ENCODE data around the gene WNK1. TPM values are rescaled to one million over a fixed set of nuclear protein-coding genes. Genes with fewer than 3 reads are reported as not detected.
"Not testable (repeated sequence)": the region's sequence is repeated elsewhere in the genome, so short reads cannot be mapped to it uniquely, and the experiment has no call there.

WNK1 gene
- total RNA-seq: 170 TPM

DNA sequence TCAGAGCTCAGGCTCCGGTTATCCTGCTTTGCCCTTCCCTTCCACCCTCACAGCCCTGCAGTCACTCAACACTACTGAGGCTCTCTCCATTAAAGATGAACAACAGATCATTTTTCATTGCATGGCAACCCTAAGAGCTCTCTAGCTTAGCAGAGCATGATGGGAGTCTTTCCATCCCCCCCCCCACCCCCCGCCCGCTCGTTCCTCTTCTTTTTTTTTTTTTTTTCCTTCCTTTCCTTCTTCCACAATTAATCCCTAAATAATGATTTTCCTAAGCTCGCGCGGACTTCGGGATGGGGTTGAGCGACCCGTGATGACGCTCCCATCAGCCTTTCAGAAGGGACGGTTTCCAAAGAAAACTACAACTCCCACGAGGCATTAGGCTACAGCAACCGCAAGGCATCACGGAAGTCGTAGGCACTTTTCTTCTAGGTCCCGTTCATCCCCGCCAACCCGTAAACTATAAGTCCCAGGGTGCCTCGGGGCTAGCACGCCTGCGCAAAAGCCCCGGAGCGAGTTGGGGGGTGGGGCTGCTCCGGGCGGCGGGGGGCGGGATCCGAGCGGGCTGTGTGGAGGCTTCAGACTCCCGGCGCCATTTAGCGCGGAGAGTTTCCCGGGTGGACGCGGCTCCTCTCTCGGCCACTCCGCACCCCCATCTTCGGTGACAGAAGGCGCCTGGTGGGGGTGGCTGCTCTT, at the start of gene WNK1:
Gene WNK1 (plus strand): TSS at position 581 of the 696 bp plus-strand sequence. CDS start 987 bp downstream, outside the sequence.
- DNase-seq (ENCODE audit: low spot score): peak; percentile 97

DNA sequence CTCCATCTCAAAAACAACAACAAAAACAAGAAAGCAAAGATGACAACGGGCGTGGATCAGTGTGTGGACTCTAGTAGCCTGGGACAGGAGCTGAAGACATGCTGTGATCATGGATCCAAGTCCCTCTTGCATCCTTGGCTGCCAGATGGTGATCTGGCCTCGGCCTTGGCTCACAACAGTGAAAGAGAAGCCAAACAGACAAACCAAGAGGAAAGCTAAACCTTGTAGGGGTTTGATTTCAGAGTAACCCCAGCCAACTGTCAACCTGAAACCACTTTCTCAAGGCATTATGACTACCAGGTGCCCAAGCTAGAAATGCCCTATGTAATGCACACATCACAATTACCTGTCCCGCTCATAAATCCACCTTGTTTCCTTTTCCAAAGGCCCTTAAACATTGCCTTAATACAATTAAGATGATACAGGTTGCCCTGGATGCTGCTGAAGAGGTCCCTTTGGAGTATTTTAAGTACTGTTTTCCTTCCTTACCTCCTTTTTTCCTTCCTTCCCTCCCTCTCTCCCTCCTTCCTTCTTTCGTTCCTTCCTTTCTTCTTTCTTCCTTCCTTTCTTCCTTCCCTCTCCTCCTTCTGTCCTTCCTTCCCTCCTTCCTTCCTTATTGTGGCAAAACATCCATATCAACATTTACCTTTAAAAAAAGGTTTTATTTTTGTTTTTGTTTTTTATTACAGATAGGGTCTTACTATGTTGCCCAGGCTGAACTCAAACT, 47.7 kb upstream of the WNK1 start:
- DNase-seq (ENCODE audit: low spot score): no peak

- not testable (repeated sequence) for DNase-seq (ENCODE audit: low spot score)
These were observed 44.3 kb upstream of the WNK1 start for GRCh38 chr12:708084-708483.

GRCh38 chr12:709455-710020, 42.8 kb upstream of the WNK1 start:
- no peak for DNase-seq (ENCODE audit: low spot score)

- no peak for DNase-seq (ENCODE audit: low spot score)
These were observed 40.1 kb upstream of the WNK1 start for GRCh38 chr12:712172-712863.

GRCh38 chr12:713281-713875, 39.0 kb upstream of the WNK1 start:
- DNase-seq (ENCODE audit: low spot score): no peak

DNA sequence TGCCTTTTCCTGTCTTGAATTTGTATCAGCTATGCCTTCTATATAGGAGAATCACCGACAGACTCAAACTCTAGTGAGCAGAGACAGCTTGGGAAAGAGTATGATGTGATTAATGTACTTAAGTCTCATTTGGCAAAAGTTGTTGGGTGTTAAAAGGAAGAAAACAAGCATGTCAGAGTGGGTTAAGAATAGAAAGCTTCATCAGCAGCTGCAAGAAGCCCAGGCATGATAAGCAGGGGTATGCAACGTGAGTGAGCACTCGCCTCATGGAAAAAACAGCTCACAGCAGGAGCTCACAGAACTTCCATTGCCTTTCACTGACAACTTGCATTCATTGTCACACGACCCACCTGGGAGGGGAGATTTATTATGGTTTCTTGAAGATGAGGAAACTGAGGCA, 35.9 kb upstream of the WNK1 start:
- DNase-seq (ENCODE audit: low spot score): no peak

DNA sequence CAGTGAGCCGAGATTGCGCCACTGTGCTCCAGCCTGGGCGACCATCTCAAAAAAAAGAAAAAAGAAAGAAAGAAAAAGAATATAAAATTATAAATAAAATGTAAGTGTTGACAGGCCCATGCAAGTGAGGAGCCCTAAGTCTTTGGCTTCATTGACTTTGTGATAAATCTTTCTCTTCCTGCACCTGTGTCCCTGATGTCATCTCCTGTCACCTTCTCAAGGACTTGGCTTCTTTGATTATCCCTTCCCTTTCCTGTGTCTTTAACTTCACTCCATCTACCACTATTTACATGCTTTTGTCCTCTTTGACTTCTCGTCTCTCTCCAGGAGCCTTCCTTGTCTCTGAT, 33.6 kb upstream of the WNK1 start:
- no peak for DNase-seq (ENCODE audit: low spot score)

GRCh38 chr12:720231-720941, 32.0 kb upstream of the WNK1 start:
- DNase-seq (ENCODE audit: low spot score): no peak

DNA sequence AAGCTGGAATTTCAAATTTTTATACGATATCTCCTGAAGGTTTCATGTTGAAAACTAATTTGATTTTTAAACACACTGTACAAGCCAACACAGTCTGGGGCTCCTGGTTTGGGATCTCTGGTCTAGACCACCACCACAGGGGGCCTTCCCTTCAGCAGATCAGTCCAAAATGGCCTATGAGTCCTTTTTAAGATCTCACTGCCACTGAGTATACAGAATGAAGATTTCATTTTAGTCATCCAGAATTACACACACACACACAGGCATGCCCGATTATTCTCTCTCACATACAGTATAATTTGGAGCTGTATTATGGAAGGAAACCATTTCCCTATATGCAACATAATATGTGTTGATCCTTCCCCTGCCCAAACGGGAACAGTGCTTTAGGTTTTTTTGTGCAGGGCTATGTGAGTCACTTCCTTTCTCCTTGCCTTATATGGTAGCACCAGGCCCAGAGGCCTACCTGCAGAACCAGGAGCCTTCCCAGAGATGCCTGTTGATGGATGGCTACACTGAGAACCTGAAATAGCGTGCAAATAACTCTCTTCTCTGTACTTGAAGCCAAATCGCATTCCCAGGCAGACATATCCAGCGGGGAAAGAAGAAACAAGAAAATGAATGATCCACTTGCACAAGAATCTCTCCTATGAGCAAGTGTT, 28.1 kb upstream of the WNK1 start:
- DNase-seq (ENCODE audit: low spot score): no peak

GRCh38 chr12:725076-725475, 27.3 kb upstream of the WNK1 start:
- DNase-seq (ENCODE audit: low spot score): no peak

GRCh38 chr12:726281-727140, 25.9 kb upstream of the WNK1 start:
- DNase-seq (ENCODE audit: low spot score): peak; percentile 21

GRCh38 chr12:727321-727720, 25.1 kb upstream of the WNK1 start:
- no peak for DNase-seq (ENCODE audit: low spot score)

DNA sequence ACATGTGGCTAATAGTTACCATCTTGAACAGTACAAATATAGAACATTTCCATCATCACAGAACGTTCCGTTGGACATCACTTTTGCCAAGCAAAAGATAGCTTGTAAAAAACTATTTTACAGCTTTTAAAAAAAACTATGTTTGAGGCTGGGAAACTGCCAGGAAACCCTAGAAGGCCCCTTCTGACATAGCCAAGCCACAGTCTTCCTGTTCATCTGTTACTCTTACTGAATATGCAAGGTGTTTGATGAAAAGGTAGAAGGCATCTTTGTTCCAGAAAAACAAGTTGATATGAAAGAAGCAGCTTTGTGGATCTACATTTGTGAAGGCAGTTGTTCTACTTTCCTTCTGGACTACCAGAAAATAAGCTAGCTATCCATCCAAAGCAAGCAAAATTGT, 23.6 kb upstream of the WNK1 start:
- no peak for DNase-seq (ENCODE audit: low spot score)

DNA sequence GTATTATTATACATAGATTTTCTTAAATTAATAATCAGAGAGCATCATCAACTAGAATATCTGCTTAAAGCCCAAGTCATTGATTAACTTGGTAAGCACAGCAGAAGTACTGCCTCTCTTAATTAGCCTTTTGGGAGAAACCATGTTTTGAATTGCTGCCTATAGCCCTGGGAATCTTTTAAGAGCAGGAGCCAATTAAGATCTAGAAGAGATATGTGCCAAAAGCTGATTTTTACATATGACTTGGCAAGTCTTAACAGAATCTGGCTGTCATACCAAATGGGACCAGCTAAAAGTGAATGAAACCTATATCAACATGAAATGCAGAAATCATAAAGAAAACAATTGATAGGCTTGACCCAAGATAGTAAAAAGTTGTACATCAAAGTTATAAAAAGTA, 23.2 kb upstream of the WNK1 start:
- no peak for DNase-seq (ENCODE audit: low spot score)

GRCh38 chr12:730550-730949, 21.8 kb upstream of the WNK1 start:
- no peak for DNase-seq (ENCODE audit: low spot score)

GRCh38 chr12:737122-737739, 15.1 kb upstream of the WNK1 start:
- DNase-seq (ENCODE audit: low spot score): no peak

GRCh38 chr12:738712-739111, 13.7 kb upstream of the WNK1 start:
- DNase-seq (ENCODE audit: low spot score): no peak

DNA sequence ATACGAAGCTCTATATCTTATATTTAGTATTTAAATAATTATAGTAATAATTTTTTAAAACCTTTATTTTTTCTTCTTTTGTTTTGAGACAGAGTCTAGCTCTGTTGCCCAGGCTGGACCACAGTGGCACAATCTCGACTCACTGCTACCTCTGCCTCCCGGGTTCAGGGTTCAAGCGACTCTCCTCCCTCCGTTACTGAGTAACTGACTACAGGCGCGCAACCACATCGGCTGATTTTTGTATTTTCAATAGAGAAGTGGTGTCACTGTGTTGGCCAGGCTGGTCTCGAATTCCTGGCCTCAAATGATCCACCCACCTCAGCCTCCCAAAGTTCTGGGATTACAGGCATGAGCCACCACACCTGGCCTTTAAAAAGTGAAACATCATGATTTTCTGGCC, 13.0 kb upstream of the WNK1 start:
- no peak for DNase-seq (ENCODE audit: low spot score)

GRCh38 chr12:740921-741320, 11.5 kb upstream of the WNK1 start:
- DNase-seq (ENCODE audit: low spot score): no peak
